HepG2 (cell line): ENCODE data around the gene ADAM22. TPM values are rescaled to one million over a fixed set of nuclear protein-coding genes. Genes with fewer than 3 reads are reported as not detected.

Source experiments
- polyA plus RNA-seq, 8 experiments: library from polyadenylated mRNA; depleted of rRNA in 3 of 8; stranded (reverse) in 7 of 8; unstranded in 1 of 8; fragments of >200 nt; fragmentation: Illumina TruSeq in 4 of 8; extraction: Trizol in 4 of 8; gene quantifications; 2 replicates each; pipeline versions ENCODE4 v1.2.1 to v1.2.3, GENCODE V29; 2011 to 2016; ENCODE audit warnings: low read depth in 4 of 8, missing spikeins in 1 of 8, mixed read lengths in 1 of 8; ENCODE audit not compliant: insufficient read depth in 1 of 8
- total RNA-seq, 5 experiments: library from RNA; depleted of rRNA; stranded (reverse); fragments of >200 nt; fragmentation: Illumina TruSeq; extraction: Trizol; gene quantifications; 2 replicates each; pipeline ENCODE4 v1.2.3, GENCODE V29; 2016; ENCODE audit warnings: low read depth in 1 of 5

Gene ADAM22
- total and polyA plus RNA-seq, 2 of the 13 experiments (the other 11 are each of a cell fraction or from before 2014, with no cell fraction given), result 1.9 to 6.7 TPM

Other genes with a start within 250 kb of the ADAM22 start
- 13.6 and 18.0 TPM in 2 replicates for gene SLC25A40, start 57.9 kb upstream of the ADAM22 start, total RNA-seq (2016; rRNA removed; fragmentation: Illumina TruSeq; extraction: Trizol)
- 10.0 and 12.9 TPM in 2 replicates for gene SLC25A40, start 57.9 kb upstream of the ADAM22 start, polyA plus RNA-seq (2011; rRNA removed)
- gene DBF4, start 57.8 kb upstream of the ADAM22 start, total RNA-seq (2016; rRNA removed; fragmentation: Illumina TruSeq; extraction: Trizol), result 64.4 and 90.0 TPM in 2 replicates
- 3.4 and 5.0 TPM in 2 replicates for gene DBF4, start 57.8 kb upstream of the ADAM22 start, polyA plus RNA-seq (2011; rRNA removed)